ENCODE data around the gene ZNF518A.
A peak's percentile ranks its signal among the peaks of the same experiment; 100 is the strongest.

Gene ZNF518A

DNA sequence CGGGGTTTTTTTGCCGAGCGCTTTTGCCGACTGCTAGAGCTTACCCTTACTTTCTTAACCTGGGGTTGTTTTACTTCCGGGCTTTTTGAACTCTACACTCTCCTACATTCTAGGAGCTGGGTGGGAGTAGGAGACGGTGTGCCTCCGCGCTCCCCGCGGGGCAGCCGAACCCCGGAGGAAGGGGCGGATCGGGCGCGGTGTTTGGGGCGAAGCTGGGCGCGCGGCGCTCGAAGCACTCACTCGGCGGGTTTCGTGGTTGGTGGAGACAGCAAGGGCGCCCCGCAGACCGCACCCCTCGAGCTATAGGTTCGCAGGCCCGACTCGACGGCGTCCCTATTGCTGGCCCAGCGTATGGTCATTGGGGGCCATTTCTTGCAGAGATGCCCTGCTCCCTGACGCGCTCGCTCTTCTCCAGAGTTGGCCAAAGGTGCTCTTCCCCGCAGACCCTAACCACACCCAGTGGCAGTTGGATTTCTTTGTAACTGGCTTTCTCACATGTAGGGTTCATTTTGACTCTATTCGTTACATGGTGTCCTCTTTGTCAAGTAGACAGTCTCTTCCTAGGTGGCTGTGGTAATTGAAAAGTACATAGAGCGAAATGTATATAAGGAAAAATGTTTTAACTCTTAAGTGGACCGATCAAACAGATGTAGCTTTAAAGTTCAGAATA lies 364 bp downstream of the ZNF518A start:
- peak; percentile 73 for DNase-seq (ENCODE audit: extremely low spot score)
- POLR2A ChIA-PET: interaction anchor here (1.0 to 2.4 kb wide), 21 partner anchors 9 to 1510 kb away, joined by 3 to 102 read pairs (median 5); partner anchors contain the start of genes CC2D2B, CCNJ and PI4K2A
- CTCF ChIA-PET: interaction anchor here (1.0 to 1.1 kb wide), 2 partner anchors 99 to 437 kb away, joined by 3 read pairs; partner anchors contain the start of gene TCTN3
- peak; percentile 37; the same call in 1 of the 2 replicates for TF ChIP-seq L3MBTL2 (conservative IDR thresholded peaks at IDR 0.05)
- TF ChIP-seq BHLHE40 (IDR thresholded peaks at IDR 0.05; ENCODE audit: borderline replicate concordance): no peak

- POLR2A ChIA-PET: no interaction called here
- no peak for TF ChIP-seq FOXA1 (IDR thresholded peaks at IDR 0.05)
- no peak for TF ChIP-seq ARNT (IDR thresholded peaks at IDR 0.05)
- no peak for TF ChIP-seq ELF4 (IDR thresholded peaks at IDR 0.05)
- TF ChIP-seq NFRKB (IDR thresholded peaks at IDR 0.05): no peak
- no peak for TF ChIP-seq FOXK2 (IDR thresholded peaks at IDR 0.05)
- no peak for TF ChIP-seq ZNF384 (IDR thresholded peaks at IDR 0.05)
- TF ChIP-seq SP1 (IDR thresholded peaks at IDR 0.05): no peak
- TF ChIP-seq CTBP1 (IDR thresholded peaks at IDR 0.05; ENCODE audit: borderline replicate concordance): no peak
- no peak for DNase-seq (ENCODE audit: extremely low spot score)
- CTCF ChIA-PET: no interaction called here
These were observed 1.5 kb downstream of the ZNF518A start for GRCh38 chr10:96131621-96132020.

GRCh38 chr10:96133135-96133534 lies 3.0 kb downstream of the ZNF518A start:
- ChIA-PET POLR2A (no interaction called here), CTCF (no interaction called here)
- TF ChIP-seq CTBP1 (IDR thresholded peaks at IDR 0.05; ENCODE audit: borderline replicate concordance): no peak
- TF ChIP-seq, protein P1, sequence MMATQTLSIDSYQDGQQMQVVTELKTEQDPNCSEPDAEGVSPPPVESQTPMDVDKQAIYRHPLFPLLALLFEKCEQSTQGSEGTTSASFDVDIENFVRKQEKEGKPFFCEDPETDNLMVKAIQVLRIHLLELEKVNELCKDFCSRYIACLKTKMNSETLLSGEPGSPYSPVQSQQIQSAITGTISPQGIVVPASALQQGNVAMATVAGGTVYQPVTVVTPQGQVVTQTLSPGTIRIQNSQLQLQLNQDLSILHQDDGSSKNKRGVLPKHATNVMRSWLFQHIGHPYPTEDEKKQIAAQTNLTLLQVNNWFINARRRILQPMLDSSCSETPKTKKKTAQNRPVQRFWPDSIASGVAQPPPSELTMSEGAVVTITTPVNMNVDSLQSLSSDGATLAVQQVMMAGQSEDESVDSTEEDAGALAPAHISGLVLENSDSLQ (IDR thresholded peaks at IDR 0.05): no peak
- no peak for TF ChIP-seq NFRKB (IDR thresholded peaks at IDR 0.05)
- TF ChIP-seq ELF4 (IDR thresholded peaks at IDR 0.05): no peak
- no peak for TF ChIP-seq L3MBTL2 (conservative IDR thresholded peaks at IDR 0.05)
- TF ChIP-seq TARDBP (IDR thresholded peaks at IDR 0.05): no peak
- TF ChIP-seq LEF1 (IDR thresholded peaks at IDR 0.05; ENCODE audit: borderline replicate concordance): no peak
- TF ChIP-seq SUZ12 (IDR thresholded peaks at IDR 0.05): no peak
- no peak for DNase-seq (ENCODE audit: extremely low spot score)

GRCh38 chr10:96136810-96137209 lies 6.7 kb downstream of the ZNF518A start:
- TF ChIP-seq FOXM1 (IDR thresholded peaks at IDR 0.05; ENCODE audit: borderline replicate concordance): no peak
- TF ChIP-seq, protein P1 (IDR thresholded peaks at IDR 0.05): no peak
- TF ChIP-seq CTBP1 (IDR thresholded peaks at IDR 0.05; ENCODE audit: borderline replicate concordance): no peak
- no peak for TF ChIP-seq ELF4 (IDR thresholded peaks at IDR 0.05)
- no peak for TF ChIP-seq TARDBP (IDR thresholded peaks at IDR 0.05)
- no peak for TF ChIP-seq NFRKB (IDR thresholded peaks at IDR 0.05)
- no peak for TF ChIP-seq SP1 (IDR thresholded peaks at IDR 0.05)
- no peak for TF ChIP-seq ARNT (IDR thresholded peaks at IDR 0.05)
- TF ChIP-seq L3MBTL2 (conservative IDR thresholded peaks at IDR 0.05): no peak
- TF ChIP-seq SUZ12 (IDR thresholded peaks at IDR 0.05): no peak
- no peak for TF ChIP-seq FOXA1 (IDR thresholded peaks at IDR 0.05)
- no peak for TF ChIP-seq HDGF (IDR thresholded peaks at IDR 0.05; ENCODE audit: borderline replicate concordance)
- no peak for TF ChIP-seq FOXK2 (IDR thresholded peaks at IDR 0.05)
- CTCF ChIA-PET: no interaction called here
- no peak for DNase-seq (ENCODE audit: extremely low spot score)
- POLR2A ChIA-PET: interaction anchor here (1.0 kb wide), 1 partner anchor 12 kb away, joined by 3 read pairs; no protein-coding TSS in a partner anchor

DNA sequence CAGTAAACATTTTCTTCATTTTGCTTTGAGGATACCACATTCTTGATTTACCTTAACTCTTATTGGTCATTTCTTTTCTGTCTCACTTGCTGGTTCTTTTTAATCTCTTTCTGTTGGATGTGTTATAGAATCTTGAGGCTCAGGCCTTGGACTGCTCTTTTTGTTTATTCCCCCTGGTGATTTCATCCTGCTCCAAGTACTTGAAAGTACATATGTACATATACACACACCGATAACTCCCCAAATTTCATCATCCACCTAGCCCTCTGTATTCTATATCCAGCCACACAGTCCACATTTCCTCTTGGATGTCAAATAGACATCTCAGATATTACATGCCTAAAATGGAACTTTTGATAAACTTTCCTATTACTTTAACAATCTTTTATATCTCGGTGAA lies 7.5 kb downstream of the ZNF518A start:
- CTCF ChIA-PET: no interaction called here
- POLR2A ChIA-PET: interaction anchor here (0.9 kb wide), 1 partner anchor 8 kb away, joined by 4 read pairs; no protein-coding TSS in a partner anchor
- no peak for DNase-seq (ENCODE audit: extremely low spot score)
- TF ChIP-seq HDGF (IDR thresholded peaks at IDR 0.05; ENCODE audit: borderline replicate concordance) (no peak), LEF1 (IDR thresholded peaks at IDR 0.05; ENCODE audit: borderline replicate concordance) (no peak), ARNT (IDR thresholded peaks at IDR 0.05) (no peak), ZNF384 (IDR thresholded peaks at IDR 0.05) (no peak), SP1 (IDR thresholded peaks at IDR 0.05) (no peak), CTBP1 (IDR thresholded peaks at IDR 0.05; ENCODE audit: borderline replicate concordance) (no peak), SUZ12 (IDR thresholded peaks at IDR 0.05) (no peak), FOXA1 (IDR thresholded peaks at IDR 0.05) (no peak), TARDBP (IDR thresholded peaks at IDR 0.05) (no peak), BHLHE40 (IDR thresholded peaks at IDR 0.05; ENCODE audit: borderline replicate concordance) (no peak), FOXM1 (IDR thresholded peaks at IDR 0.05; ENCODE audit: borderline replicate concordance) (no peak), L3MBTL2 (conservative IDR thresholded peaks at IDR 0.05) (no peak), NFRKB (IDR thresholded peaks at IDR 0.05) (no peak), ELF4 (IDR thresholded peaks at IDR 0.05) (no peak)
- TF ChIP-seq, protein P1 (IDR thresholded peaks at IDR 0.05): no peak

- POLR2A ChIA-PET: interaction anchor here (0.9 kb wide), 1 partner anchor 9 kb away, joined by 4 read pairs; no protein-coding TSS in a partner anchor
- TF ChIP-seq TARDBP (IDR thresholded peaks at IDR 0.05) (no peak), FOXA1 (IDR thresholded peaks at IDR 0.05) (no peak), SUZ12 (IDR thresholded peaks at IDR 0.05) (no peak), L3MBTL2 (conservative IDR thresholded peaks at IDR 0.05) (no peak), BHLHE40 (IDR thresholded peaks at IDR 0.05; ENCODE audit: borderline replicate concordance) (no peak), ARNT (IDR thresholded peaks at IDR 0.05) (no peak), NFRKB (IDR thresholded peaks at IDR 0.05) (no peak), ELF4 (IDR thresholded peaks at IDR 0.05) (no peak), FOXM1 (IDR thresholded peaks at IDR 0.05; ENCODE audit: borderline replicate concordance) (no peak), LEF1 (IDR thresholded peaks at IDR 0.05; ENCODE audit: borderline replicate concordance) (no peak)
- TF ChIP-seq, protein P1 (IDR thresholded peaks at IDR 0.05): no peak
- DNase-seq (ENCODE audit: extremely low spot score): no peak
- CTCF ChIA-PET: no interaction called here
These were observed 8.0 kb downstream of the ZNF518A start for GRCh38 chr10:96138102-96138501.

Measured in HEK293T (cell line).